Astrocyte of the cerebellum (primary cell): ENCODE measurements around the gene INTS2.
"Not testable (repeated sequence)": the region's sequence is repeated elsewhere in the genome, so short reads cannot be mapped to it uniquely, and the experiment has no call there.

ENCODE experiments used
- DNase-seq: peaks from one replicate; pipeline ENCODE4 v3.0.0-alpha.2; 2011; ENCODE audit warnings: low read depth
- H3K4me3 ChIP-seq: 2 replicates; pipeline ENCODE4 v1.5.1; 2011; ENCODE audit warnings: mild to moderate bottlenecking, low read depth, low read length, moderate library complexity
- CTCF ChIP-seq: IDR thresholded peaks from 2 replicates; pipeline ENCODE4 v1.5.1; 2012; ENCODE audit warnings: low read length, low read depth, moderate library complexity, mild to moderate bottlenecking; ENCODE audit errors: missing control alignments
- in situ Hi-C: cut with HindIII; loops from 2 replicates; pipeline ENCODE4 v1.10.0; 2017; ENCODE audit warnings: low sequenced_read_pairs

INTS2 gene

GRCh38 chr17:61897548-61898180 lies 30.1 kb downstream of the INTS2 start:
- TF ChIP-seq CTCF: no peak
- DNase-seq: no peak
- in situ Hi-C loops: no loop called here
- H3K4me3 ChIP-seq: no peak overlapping the region

GRCh38 chr17:61895391-61895790 lies 32.4 kb downstream of the INTS2 start:
- H3K4me3 ChIP-seq: no peak overlapping the region
- in situ Hi-C loops: no loop called here
- no peak for DNase-seq
- TF ChIP-seq CTCF: no peak

- H3K4me3 ChIP-seq, DNase-seq, in situ Hi-C loops: not testable (repeated sequence)
These were observed 33.5 kb downstream of the INTS2 start for GRCh38 chr17:61894310-61894709.

GRCh38 chr17:61887733-61888132 lies 40.0 kb downstream of the INTS2 start:
- DNase-seq, H3K4me3 ChIP-seq, in situ Hi-C loops: not testable (repeated sequence)

GRCh38 chr17:61885865-61886264 lies 41.9 kb downstream of the INTS2 start:
- DNase-seq, in situ Hi-C loops, H3K4me3 ChIP-seq: not testable (repeated sequence)

GRCh38 chr17:61884864-61885263 lies 42.9 kb downstream of the INTS2 start:
- no peak overlapping the region for H3K4me3 ChIP-seq
- no peak for DNase-seq
- TF ChIP-seq CTCF: no peak
- in situ Hi-C loops: no loop called here

- no peak for DNase-seq
- TF ChIP-seq CTCF: no peak
- no peak overlapping the region for H3K4me3 ChIP-seq
- in situ Hi-C loops: no loop called here
These were observed 47.1 kb downstream of the INTS2 start for GRCh38 chr17:61880589-61881102.

- in situ Hi-C loops: no loop called here
- no peak for TF ChIP-seq CTCF
- DNase-seq: no peak
- H3K4me3 ChIP-seq: no peak overlapping the region
These were observed 48.7 kb downstream of the INTS2 start for GRCh38 chr17:61878984-61879612.
